Measurements from ENCODE around the gene IQSEC2.

Gene IQSEC2

GRCh38 chrX:53305219-53305995, 24.0 kb upstream of the IQSEC2 start:
- no peak for DNase-seq

- no peak for DNase-seq
These were observed 21.8 kb upstream of the IQSEC2 start for GRCh38 chrX:53303195-53303594.

- no peak for DNase-seq
These were observed 18.8 kb upstream of the IQSEC2 start for GRCh38 chrX:53300157-53300556.

GRCh38 chrX:53294024-53294648, 12.8 kb upstream of the IQSEC2 start:
- DNase-seq = no peak

- no peak for DNase-seq
These were observed 10.2 kb upstream of the IQSEC2 start for GRCh38 chrX:53291596-53291995.

- DNase-seq = no peak
These were observed 9.2 kb upstream of the IQSEC2 start for GRCh38 chrX:53290441-53291041.

GRCh38 chrX:53288189-53288588, 6.8 kb upstream of the IQSEC2 start:
- peak; percentile 44 for DNase-seq

GRCh38 chrX:53287493-53288138, 6.2 kb upstream of the IQSEC2 start:
- peak; percentile 62 for DNase-seq

- no peak for DNase-seq
These were observed 4.8 kb upstream of the IQSEC2 start for GRCh38 chrX:53286171-53286570.

- no peak for DNase-seq
These were observed 4.2 kb upstream of the IQSEC2 start for GRCh38 chrX:53285591-53285990.

- peak; percentile 57 for DNase-seq
These were observed 3.5 kb upstream of the IQSEC2 start for GRCh38 chrX:53284684-53285447.

GRCh38 chrX:53283567-53283966, 2.2 kb upstream of the IQSEC2 start:
- no peak for DNase-seq

- DNase-seq = no peak
These were observed 1.7 kb upstream of the IQSEC2 start for GRCh38 chrX:53283099-53283498.

GRCh38 chrX:53281963-53282695, 745 bp upstream of the IQSEC2 start:
- DNase-seq = peak; percentile 55

- DNase-seq = peak; percentile 54
These were observed 758 bp downstream of the IQSEC2 start for GRCh38 chrX:53280331-53281320.

- DNase-seq = no peak
These were observed 1.8 kb downstream of the IQSEC2 start for GRCh38 chrX:53279296-53280237.

GRCh38 chrX:53272808-53273337, 8.5 kb downstream of the IQSEC2 start:
- DNase-seq = no peak

- DNase-seq = no peak
These were observed 11.8 kb downstream of the IQSEC2 start for GRCh38 chrX:53269536-53270107.

GRCh38 chrX:53268173-53268572, 13.2 kb downstream of the IQSEC2 start:
- no peak for DNase-seq

Data from right hindlimb (tissue), 1 donor.